IMR-90 (cell line): Measurements from ENCODE around the gene IL1RAPL1. TPM values are rescaled to one million over a fixed set of nuclear protein-coding genes. Genes with fewer than 3 reads are reported as not detected.

Experiments used
- ATAC-seq: fragments of 200-7000 bp; cut with Tn5 transposase; 2 replicates; pipeline ENCODE4 v1.9.1; 2020; ENCODE audit warnings: low read depth, mild to moderate bottlenecking, moderate library complexity
- BruUV-seq: library from RNA; stranded (reverse); fragments of 400-500 nt; replicated peaks from 2 replicates; lab custom pipeline; 2021; lab: Mats Ljungman, UMichigan
- CTCF ChIA-PET: fragments of 300-600 bp; formaldehyde crosslinking; extraction: SDS; loops from one replicate; lab custom pipeline; 2021; ENCODE audit warnings: antibody characterized with exemption; lab: Yijun Ruan, JAX
- POLR2A ChIA-PET: fragments of 300-600 bp; sonication (Branson Sonifier 250); formaldehyde crosslinking; loops from one replicate; lab custom pipeline; 2022; ENCODE audit warnings: antibody characterized with exemption; ENCODE audit not compliant: unreplicated experiment; lab: Charles Lee
- DNase-seq: peaks from one replicate; pipeline ENCODE4 v3.0.0; 2013
- H2AFZ ChIP-seq: replicated peaks from 2 replicates; pipeline ENCODE3; 2013; ENCODE audit warnings: low read length, mild to moderate bottlenecking; ENCODE audit not compliant: poor library complexity
- H2AK5ac ChIP-seq: 2 replicates; pipeline ENCODE4 v1.6.1; 2013; ENCODE audit warnings: low read depth, low read length, inconsistent platforms
- H2AK9ac ChIP-seq: replicated peaks from 2 replicates; pipeline ENCODE3; 2013; ENCODE audit warnings: mild to moderate bottlenecking, low read depth, low read length, moderate library complexity; ENCODE audit not compliant: poor library complexity
- H2BK120ac ChIP-seq: 2 replicates; pipeline ENCODE4 v1.6.1; 2013; ENCODE audit warnings: low read depth, low read length, inconsistent platforms
- H2BK15ac ChIP-seq: 3 replicates; pipeline ENCODE4 v1.6.1; 2013; ENCODE audit warnings: low read depth, low read length, inconsistent platforms
- H2BK20ac ChIP-seq: 2 replicates; pipeline ENCODE4 v1.6.1; 2013; ENCODE audit warnings: low read depth, mild to moderate bottlenecking, inconsistent platforms, low read length, moderate library complexity
- H2BK5ac ChIP-seq: 2 replicates; pipeline ENCODE4 v1.6.1; 2013; ENCODE audit warnings: mild to moderate bottlenecking, low read depth, low read length, inconsistent platforms; ENCODE audit not compliant: poor library complexity, severe bottlenecking
- H3K14ac ChIP-seq: replicated peaks from 2 replicates; pipeline ENCODE4 v1.6.1; 2013; ENCODE audit warnings: low read depth, low read length, inconsistent platforms
- H3K18ac ChIP-seq: 2 replicates; pipeline ENCODE4 v1.6.1; 2013; ENCODE audit warnings: low read depth, low read length, control low read depth
- H3K23ac ChIP-seq: 2 replicates; pipeline ENCODE4 v1.6.1; 2013; ENCODE audit warnings: low read depth, low read length, inconsistent platforms
- H3K27ac ChIP-seq: 2 replicates; pipeline ENCODE4 v1.5.1; 2013; ENCODE audit warnings: mild to moderate bottlenecking, control low read depth, low read length; ENCODE audit not compliant: insufficient read depth
- H3K27me3 ChIP-seq: 2 replicates; pipeline ENCODE4 v1.6.1; 2013; ENCODE audit warnings: low read length; ENCODE audit not compliant: control insufficient read depth, insufficient read depth
- H3K36me3 ChIP-seq: 2 replicates; pipeline ENCODE4 v1.6.1; 2013; ENCODE audit warnings: low read length, mixed read lengths; ENCODE audit not compliant: control insufficient read depth, insufficient read depth
- H3K4ac ChIP-seq: 2 replicates; pipeline ENCODE4 v1.6.1; 2013; ENCODE audit warnings: low read depth, low read length, inconsistent platforms
- H3K4me1 ChIP-seq: 2 replicates; pipeline ENCODE4 v1.6.1; 2013; ENCODE audit warnings: low read length, mixed read lengths; ENCODE audit not compliant: control insufficient read depth, insufficient read depth
- H3K4me2 ChIP-seq: 2 replicates; pipeline ENCODE4 v1.6.1; 2013; ENCODE audit warnings: low read depth, mild to moderate bottlenecking, control low read depth, low read length, moderate library complexity
- H3K4me3 ChIP-seq: 2 replicates; pipeline ENCODE4 v1.5.1; 2013; ENCODE audit warnings: low read depth, mild to moderate bottlenecking, control low read depth, low read length, moderate library complexity; ENCODE audit not compliant: insufficient read depth
- H3K56ac ChIP-seq: 2 replicates; pipeline ENCODE4 v1.6.1; 2013; ENCODE audit warnings: low read length, inconsistent platforms; ENCODE audit not compliant: insufficient read depth; ENCODE audit errors: extremely low read depth
- H3K79me1 ChIP-seq, 2 experiments: 2 replicates each; pipeline ENCODE4 v1.6.1; 2013; ENCODE audit warnings: low read length in 2 of 2, inconsistent platforms in 1 of 2, low read depth in 1 of 2
- H3K9ac ChIP-seq: 2 replicates; pipeline ENCODE4 v1.6.1; 2013; ENCODE audit warnings: low read depth, low read length, control low read depth
- H3K9me1 ChIP-seq: 2 replicates; pipeline ENCODE4 v1.6.1; 2013; ENCODE audit warnings: low read length, inconsistent platforms; ENCODE audit not compliant: insufficient read depth
- H3K9me3 ChIP-seq: 2 replicates; pipeline ENCODE4 v1.6.1; 2013; ENCODE audit warnings: low read length; ENCODE audit not compliant: control insufficient read depth, insufficient read depth
- H4K20me1 ChIP-seq: 2 replicates; pipeline ENCODE4 v1.6.1; 2013; ENCODE audit warnings: low read length, inconsistent platforms; ENCODE audit not compliant: insufficient read depth
- H4K5ac ChIP-seq: 2 replicates; pipeline ENCODE4 v1.6.1; 2013; ENCODE audit warnings: mild to moderate bottlenecking, low read depth, low read length, control low read depth
- H4K8ac ChIP-seq, 2 experiments: 2 replicates each; pipeline ENCODE4 v1.6.1; 2013; ENCODE audit warnings: low read depth in 2 of 2, low read length in 2 of 2, control low read depth in 1 of 2, inconsistent platforms in 1 of 2
- H4K91ac ChIP-seq: 2 replicates; pipeline ENCODE4 v1.6.1; 2013; ENCODE audit warnings: low read depth, low read length, inconsistent platforms; ENCODE audit not compliant: insufficient read depth
- CEBPB ChIP-seq: IDR thresholded peaks from 2 replicates; pipeline ENCODE4 v1.6.1; 2012; ENCODE audit warnings: low read depth, low read length, improper control_type of control experiment
- MXI1 ChIP-seq: IDR thresholded peaks from 2 replicates; pipeline ENCODE4 v1.6.1; 2012; ENCODE audit warnings: low read depth, mild to moderate bottlenecking, low read length, moderate library complexity, borderline replicate concordance
- POLR2A ChIP-seq: IDR thresholded peaks from 2 replicates; pipeline ENCODE4 v1.6.1; 2012; ENCODE audit warnings: mild to moderate bottlenecking, low read depth, low read length
- RAD21 ChIP-seq: IDR thresholded peaks from 2 replicates; pipeline ENCODE4 v1.6.1; 2012; ENCODE audit warnings: low read length, improper control_type of control experiment
- WGBS, 2 experiments: methylation state at CpG; one replicate each; pipeline versions ENCODE4 v1.1.5 to v1.1.7; 2013; ENCODE audit warnings: missing lambda C conversion rate in 2 of 2; ENCODE audit not compliant: insufficient read length in 1 of 2; ENCODE audit errors: extremely low coverage in 2 of 2; 5-methylcytosine and 5-hydroxymethylcytosine counted together
- dilution Hi-C: fragments of 300-500 bp; cut with HindIII; formaldehyde crosslinking; loops from one replicate; pipeline ENCODE4 v1.14.3; 2018; ENCODE audit warnings: low sequenced_read_pairs; ENCODE audit not compliant: unreplicated experiment
- in situ Hi-C: fragments of 300-500 bp; cut with MboI; formaldehyde crosslinking; loops from 3 replicates; pipeline ENCODE4 v1.14.3; 2019; ENCODE audit warnings: low sequenced_read_pairs, inconsistent platforms, mixed read lengths
- intact Hi-C: fragments of 100-400 bp; cut with micrococcal nuclease; formaldehyde crosslinking; loops from 2 replicates; pipeline ENCODE4 v1.10.0; 2022
- polyA plus RNA-seq, 3 experiments: library from polyadenylated mRNA; depleted of rRNA; stranded (reverse); fragments of >200 nt; gene quantifications; 2 replicates each; pipeline ENCODE4 v1.2.3, GENCODE V29; 2012; ENCODE audit warnings: low replicate concordance in 1 of 3
- total RNA-seq: library from RNA; depleted of rRNA; stranded (reverse); fragments of >200 nt; gene quantifications from 2 replicates; pipeline ENCODE4 v1.2.3, GENCODE V29; 2012

Gene IL1RAPL1
- total and polyA plus RNA-seq, 2 of the 4 experiments (the other 2 are of a cell fraction), result 1.5 to 9.0 TPM

DNA sequence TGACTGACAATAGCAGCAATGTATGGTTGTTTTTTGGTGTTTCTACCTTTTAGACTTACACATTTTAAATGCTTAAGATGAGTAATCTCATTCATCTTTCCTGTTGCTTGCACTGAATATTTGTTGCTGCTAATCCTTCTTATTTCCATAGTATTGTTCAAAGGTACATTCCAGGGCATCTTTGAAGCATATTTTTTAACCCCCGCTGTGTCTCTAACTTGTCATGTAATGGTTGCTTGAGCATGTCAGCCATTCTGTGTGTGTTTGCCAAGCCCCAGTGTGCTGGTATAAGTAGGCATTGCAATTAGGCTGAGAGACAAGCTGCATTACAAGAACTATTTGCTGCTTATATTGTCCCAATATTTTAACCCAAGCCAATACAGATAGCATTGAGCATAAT is 87.9 kb downstream of the IL1RAPL1 start:
- POLR2A ChIA-PET, result no interaction called here

More for the DNA sequence above, 87.9 kb downstream of the IL1RAPL1 start:
- WGBS, 2 experiments, result no CpG with 5 or more reads among the region's 1 CpG
- dilution Hi-C loops (no loop called here), in situ Hi-C loops (no loop called here), intact Hi-C loops (no loop called here)
- Histone ChIP-seq H3K4me2 (no peak overlapping the region), H3K27ac (no peak overlapping the region), H4K5ac (no peak overlapping the region), H3K18ac (no peak overlapping the region), H2BK15ac (no peak overlapping the region), H2BK120ac (no peak overlapping the region), H2AK5ac (no peak overlapping the region), H3K56ac (no peak overlapping the region), H3K9me1 (no peaks in the 10 kb centered on the region), H3K4me3 (no peak overlapping the region), H3K23ac (no peak overlapping the region), H3K9ac (no peak overlapping the region), H3K9me3 (no peaks in the 10 kb centered on the region), H2BK20ac (no peak overlapping the region), H4K91ac (no peak overlapping the region), H4K8ac (no peak overlapping the region), H3K79me1 (no peaks in the 10 kb centered on the region), H3K36me3 (no peaks in the 10 kb centered on the region), H4K20me1 (no peaks in the 10 kb centered on the region), H3K27me3 (no peaks in the 10 kb centered on the region), H3K14ac (no peak overlapping the region), H2BK5ac (no peak overlapping the region), H2AK9ac (no peak overlapping the region), H3K4ac (no peak overlapping the region), H3K4me1 (no peaks in the 10 kb centered on the region), H2AFZ (no peak overlapping the region)
- ATAC-seq, result no peak
- BruUV-seq, result no TSS peak
- no peak for DNase-seq
- no peak for TF ChIP-seq MXI1
- TF ChIP-seq POLR2A, result no peak
- no peak for TF ChIP-seq RAD21
- no peak for TF ChIP-seq CEBPB
- CTCF ChIA-PET, result interaction anchor here (1.0 kb wide), 1 partner anchor 11 kb away, joined by 7 read pairs; no protein-coding TSS in a partner anchor
